Hepatocyte (in vitro differentiated cells): ENCODE results near the gene UBN1. TPM values are rescaled to one million over a fixed set of nuclear protein-coding genes. Genes with fewer than 3 reads are reported as not detected.

Experiments
- DNase-seq: peaks from one replicate; pipeline ENCODE4 v3.0.0-alpha.2; 2016; ENCODE audit warnings: low spot score
- H2AFZ ChIP-seq: fragments of 200-600 bp; sonication (generic); 2 replicates; pipeline ENCODE4 v1.6.0; 2016; ENCODE audit warnings: antibody characterized with exemption, mild to moderate bottlenecking
- H3K27ac ChIP-seq: fragments of 200-600 bp; sonication (generic); 2 replicates; pipeline ENCODE4 v1.5.1; 2016; ENCODE audit warnings: mild to moderate bottlenecking
- H3K27me3 ChIP-seq: fragments of 200-600 bp; sonication (generic); 2 replicates; pipeline ENCODE4 v1.6.1; 2016
- H3K36me3 ChIP-seq: fragments of 200-600 bp; sonication (generic); replicated peaks from 2 replicates; pipeline ENCODE4 v1.5.1; 2016; ENCODE audit warnings: low read depth; ENCODE audit not compliant: insufficient read depth
- H3K4me1 ChIP-seq: fragments of 200-600 bp; sonication (generic); 2 replicates; pipeline ENCODE4 v1.5.1; 2016; ENCODE audit warnings: mild to moderate bottlenecking, moderate library complexity; ENCODE audit not compliant: insufficient read depth
- H3K4me2 ChIP-seq: fragments of 200-600 bp; sonication (generic); 2 replicates; pipeline ENCODE4 v1.6.0; 2016
- H3K4me3 ChIP-seq: fragments of 200-600 bp; sonication (generic); 2 replicates; pipeline ENCODE4 v1.5.1; 2016; ENCODE audit warnings: mild to moderate bottlenecking
- H3K79me2 ChIP-seq: fragments of 200-600 bp; sonication (generic); 2 replicates; pipeline ENCODE4 v1.6.0; 2017; ENCODE audit warnings: mild to moderate bottlenecking
- H3K9me2 ChIP-seq: fragments of 200-600 bp; sonication (generic); replicated peaks from 2 replicates; pipeline ENCODE4 v1.6.0; 2017; ENCODE audit warnings: mild to moderate bottlenecking; ENCODE audit not compliant: insufficient read depth
- H3K9me3 ChIP-seq: fragments of 200-600 bp; sonication (generic); 2 replicates; pipeline ENCODE4 v1.5.1; 2016; ENCODE audit warnings: low read depth, mild to moderate bottlenecking
- H4K20me1 ChIP-seq: fragments of 200-600 bp; sonication (generic); 2 replicates; pipeline ENCODE4 v1.6.0; 2016; ENCODE audit warnings: mild to moderate bottlenecking; ENCODE audit not compliant: insufficient read depth, poor library complexity, severe bottlenecking
- EZH2 ChIP-seq: fragments of 200-600 bp; sonication (generic); IDR thresholded peaks from 2 replicates; pipeline ENCODE4 v1.6.1; 2016; ENCODE audit warnings: antibody characterized with exemption, mild to moderate bottlenecking, borderline replicate concordance
- EZH2phosphoT487 ChIP-seq: fragments of 200-600 bp; sonication (generic); IDR thresholded peaks from one replicate; pipeline ENCODE4 v1.6.1; 2018; ENCODE audit warnings: antibody characterized with exemption, mild to moderate bottlenecking, low read depth, moderate library complexity; ENCODE audit not compliant: unreplicated experiment, severe bottlenecking
- WGBS: methylation state at CpG from one replicate; pipeline ENCODE4 v1.1.6; 2016; ENCODE audit warnings: low lambda C conversion rate; ENCODE audit errors: missing lambda C conversion rate; 5-methylcytosine and 5-hydroxymethylcytosine counted together
- polyA plus RNA-seq: library from polyadenylated mRNA; unstranded; fragments of >200 nt; fragmentation: Nextera tagmentation; extraction: Ambion mirVana; gene quantifications from 2 replicates; pipeline ENCODE4 v1.2.1, GENCODE V29; 2016
- total RNA-seq: library from RNA; depleted of rRNA; stranded (reverse); fragments of >200 nt; gene quantifications from 2 replicates; pipeline ENCODE4 v1.2.3, GENCODE V29; 2014
- TF ChIP-seq, protein P1 (sequence below): fragments of 200-600 bp; sonication (generic); IDR thresholded peaks from 2 replicates; pipeline ENCODE4 v1.5.1; 2016; ENCODE audit warnings: antibody characterized with exemption, mild to moderate bottlenecking; ENCODE audit not compliant: poor library complexity

The UBN1 gene
- total and polyA plus RNA-seq, 2 experiments from 2014 or later, result 19.1 to 28.1 TPM

DNA sequence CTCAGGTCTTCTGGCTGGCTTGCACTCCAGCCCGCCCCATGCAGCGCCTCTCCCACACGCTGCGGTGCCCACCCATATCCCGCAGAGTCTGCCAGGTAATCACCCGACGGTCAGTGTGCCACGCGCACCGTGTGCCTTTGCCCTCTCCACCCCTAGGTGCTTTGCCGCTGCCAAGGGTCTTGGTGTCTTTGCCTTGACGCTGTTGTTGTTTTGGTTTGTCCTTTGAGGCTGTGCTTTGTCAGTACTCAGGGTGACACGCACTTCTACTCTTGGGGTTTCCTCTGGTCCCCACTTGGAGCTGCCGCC is 30.1 kb downstream of the UBN1 start:
- no peak for DNase-seq
- no peaks in the 10 kb centered on the region for H3K9me2 ChIP-seq
- no peaks in the 10 kb centered on the region for H3K27me3 ChIP-seq
- H3K4me1 ChIP-seq, result peaks cover 5% of the 10 kb centered on the region
- no peak overlapping the region for H3K4me2 ChIP-seq
- H4K20me1 ChIP-seq, result peaks cover 4% of the 10 kb centered on the region
- TF ChIP-seq, protein P1, sequence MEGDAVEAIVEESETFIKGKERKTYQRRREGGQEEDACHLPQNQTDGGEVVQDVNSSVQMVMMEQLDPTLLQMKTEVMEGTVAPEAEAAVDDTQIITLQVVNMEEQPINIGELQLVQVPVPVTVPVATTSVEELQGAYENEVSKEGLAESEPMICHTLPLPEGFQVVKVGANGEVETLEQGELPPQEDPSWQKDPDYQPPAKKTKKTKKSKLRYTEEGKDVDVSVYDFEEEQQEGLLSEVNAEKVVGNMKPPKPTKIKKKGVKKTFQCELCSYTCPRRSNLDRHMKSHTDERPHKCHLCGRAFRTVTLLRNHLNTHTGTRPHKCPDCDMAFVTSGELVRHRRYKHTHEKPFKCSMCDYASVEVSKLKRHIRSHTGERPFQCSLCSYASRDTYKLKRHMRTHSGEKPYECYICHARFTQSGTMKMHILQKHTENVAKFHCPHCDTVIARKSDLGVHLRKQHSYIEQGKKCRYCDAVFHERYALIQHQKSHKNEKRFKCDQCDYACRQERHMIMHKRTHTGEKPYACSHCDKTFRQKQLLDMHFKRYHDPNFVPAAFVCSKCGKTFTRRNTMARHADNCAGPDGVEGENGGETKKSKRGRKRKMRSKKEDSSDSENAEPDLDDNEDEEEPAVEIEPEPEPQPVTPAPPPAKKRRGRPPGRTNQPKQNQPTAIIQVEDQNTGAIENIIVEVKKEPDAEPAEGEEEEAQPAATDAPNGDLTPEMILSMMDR, result no peak
- TF ChIP-seq EZH2, result no peak
- TF ChIP-seq EZH2phosphoT487, result no peak
- WGBS, result 98% methylated on average over 14 of the region's 14 CpGs
- H3K79me2 ChIP-seq, result no peaks in the 10 kb centered on the region
- H2AFZ ChIP-seq, result no peak overlapping the region
- no peaks in the 10 kb centered on the region for H3K9me3 ChIP-seq
- no peak overlapping the region for H3K4me3 ChIP-seq
- no peaks in the 10 kb centered on the region for H3K36me3 ChIP-seq
- H3K27ac ChIP-seq, result no peak overlapping the region

DNA sequence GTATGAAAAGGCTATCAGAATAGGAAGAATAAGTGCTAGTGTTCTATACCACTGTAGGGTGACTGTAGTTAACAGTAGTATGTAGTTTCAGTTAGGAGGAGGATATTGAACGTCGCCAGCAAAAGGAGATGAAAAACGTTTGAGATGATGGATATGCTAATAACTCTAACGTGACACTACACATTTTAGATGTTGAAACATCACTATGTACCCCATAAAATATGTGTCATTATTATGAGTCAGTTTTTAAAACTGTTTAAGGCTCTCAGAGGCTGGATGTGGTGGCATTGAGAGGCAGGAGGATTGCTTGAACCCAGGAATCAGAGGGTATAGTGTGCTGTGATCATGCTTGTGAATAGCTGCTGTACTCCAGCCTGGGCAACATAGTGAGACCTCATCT is 31.8 kb downstream of the UBN1 start:
- no peak overlapping the region for H3K4me3 ChIP-seq
- no peak overlapping the region for H3K27ac ChIP-seq
- no peaks in the 10 kb centered on the region for H3K79me2 ChIP-seq
- no peaks in the 10 kb centered on the region for H3K27me3 ChIP-seq
- 86% methylated on average over 4 of the region's 4 CpGs for WGBS
- H3K36me3 ChIP-seq, result peaks cover 2% of the 10 kb centered on the region
- peaks cover 10% of the 10 kb centered on the region for H3K4me1 ChIP-seq
- no peaks in the 10 kb centered on the region for H3K9me2 ChIP-seq
- no peak for TF ChIP-seq EZH2
- TF ChIP-seq, protein P1, result no peak
- no peak for TF ChIP-seq EZH2phosphoT487
- H2AFZ ChIP-seq, result no peak overlapping the region
- no peak overlapping the region for H3K4me2 ChIP-seq
- DNase-seq, result no peak
- no peaks in the 10 kb centered on the region for H3K9me3 ChIP-seq
- peaks cover 4% of the 10 kb centered on the region for H4K20me1 ChIP-seq

DNA sequence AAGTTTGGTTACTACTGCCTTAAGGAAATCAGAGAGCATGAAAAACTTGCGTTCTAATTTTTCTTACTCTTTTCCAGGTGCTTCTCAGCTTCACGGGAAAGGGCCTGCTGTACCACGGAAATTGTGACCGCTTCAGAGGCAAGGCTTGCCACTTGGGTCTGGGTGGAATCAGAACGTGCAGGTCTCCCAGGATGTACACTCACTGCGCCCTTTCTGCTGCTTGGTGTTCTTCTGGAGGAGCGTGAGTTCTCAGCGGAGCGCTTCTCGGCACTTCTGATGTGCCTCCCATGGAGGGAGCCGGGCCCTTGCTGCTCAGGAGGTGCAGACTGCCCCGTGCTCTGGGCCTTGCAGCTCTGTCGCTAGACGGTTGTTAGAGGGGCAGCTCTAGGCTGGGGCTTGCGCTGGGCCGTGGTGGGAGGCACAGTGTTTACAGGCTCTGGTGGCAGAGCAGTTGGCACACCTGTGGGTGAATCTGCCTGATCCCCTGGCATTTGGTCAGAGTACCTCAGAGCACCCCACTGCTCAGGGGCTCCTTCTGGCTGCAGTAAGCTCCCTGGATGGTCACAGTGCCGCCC is 32.8 kb downstream of the UBN1 start:
- Histone ChIP-seq H3K27me3 (no peaks in the 10 kb centered on the region), H4K20me1 (peaks cover 4% of the 10 kb centered on the region), H2AFZ (no peak overlapping the region), H3K9me2 (no peaks in the 10 kb centered on the region), H3K36me3 (peaks cover 2% of the 10 kb centered on the region), H3K4me2 (no peak overlapping the region), H3K27ac (no peak overlapping the region), H3K9me3 (no peaks in the 10 kb centered on the region), H3K79me2 (no peaks in the 10 kb centered on the region), H3K4me1 (peaks cover 10% of the 10 kb centered on the region), H3K4me3 (no peak overlapping the region)
- no peak for DNase-seq
- TF ChIP-seq, protein P1, result no peak
- TF ChIP-seq EZH2phosphoT487, result no peak
- TF ChIP-seq EZH2, result no peak
- WGBS, result 97% methylated on average over 17 of the region's 17 CpGs
